H9 (cell line): ENCODE results near the gene CHSY3. TPM values are rescaled to one million over a fixed set of nuclear protein-coding genes. Genes with fewer than 3 reads are reported as not detected.

Experiments
- DNase-seq: peaks from one replicate; pipeline ENCODE4 v3.0.0-alpha.2; 2017
- H2AFZ ChIP-seq: one replicate; pipeline ENCODE4 v1.6.1; 2013; ENCODE audit warnings: mild to moderate bottlenecking, low read length, control low read depth, moderate library complexity
- H2AK5ac ChIP-seq: 2 replicates; pipeline ENCODE4 v1.6.1; 2013; ENCODE audit warnings: low read length, control low read depth, mixed read lengths; ENCODE audit not compliant: insufficient read length
- H2BK120ac ChIP-seq: one replicate; pipeline ENCODE4 v1.6.1; 2013; ENCODE audit warnings: low read depth, mild to moderate bottlenecking, low read length, control low read depth, inconsistent platforms; ENCODE audit not compliant: poor library complexity, severe bottlenecking
- H2BK12ac ChIP-seq: 2 replicates; pipeline ENCODE4 v1.6.1; 2013; ENCODE audit warnings: low read length, control low read depth, mixed read lengths, low read depth; ENCODE audit not compliant: insufficient read length
- H2BK15ac ChIP-seq: 2 replicates; pipeline ENCODE4 v1.6.1; 2013; ENCODE audit warnings: low read depth, low read length, control low read depth
- H2BK20ac ChIP-seq: one replicate; pipeline ENCODE4 v1.6.1; 2013; ENCODE audit warnings: low read depth, mild to moderate bottlenecking, low read length, control low read depth, inconsistent platforms; ENCODE audit not compliant: poor library complexity, severe bottlenecking
- H2BK5ac ChIP-seq: 2 replicates; pipeline ENCODE4 v1.6.1; 2013; ENCODE audit warnings: low read length, control low read depth, mixed read lengths; ENCODE audit not compliant: insufficient read length
- H3K14ac ChIP-seq: 2 replicates; pipeline ENCODE4 v1.6.1; 2013; ENCODE audit warnings: low read length, control low read depth; ENCODE audit not compliant: insufficient read depth
- H3K18ac ChIP-seq: 2 replicates; pipeline ENCODE4 v1.6.1; 2013; ENCODE audit warnings: low read depth, mild to moderate bottlenecking, mixed read lengths, low read length, control low read depth; ENCODE audit not compliant: insufficient read length
- H3K23ac ChIP-seq: 2 replicates; pipeline ENCODE4 v1.6.1; 2013; ENCODE audit warnings: low read length, control low read depth, mixed read lengths, low read depth; ENCODE audit not compliant: insufficient read length
- H3K23me2 ChIP-seq: 2 replicates; pipeline ENCODE4 v1.6.1; 2013; ENCODE audit warnings: low read depth, mild to moderate bottlenecking, mixed read lengths, low read length, control low read depth; ENCODE audit not compliant: insufficient read length, poor library complexity, severe bottlenecking
- H3K27ac ChIP-seq: 2 replicates; pipeline ENCODE4 v1.5.1; 2013; ENCODE audit warnings: low read length, control low read depth, mixed read lengths, low read depth; ENCODE audit not compliant: insufficient read length
- H3K27me3 ChIP-seq: 2 replicates; pipeline ENCODE4 v1.6.1; 2013; ENCODE audit warnings: low read length, control low read depth, inconsistent platforms; ENCODE audit not compliant: insufficient read depth
- H3K4ac ChIP-seq: 2 replicates; pipeline ENCODE4 v1.6.1; 2013; ENCODE audit warnings: low read depth, mild to moderate bottlenecking, control low read depth, inconsistent platforms, low read length, moderate library complexity
- H3K4me1 ChIP-seq: 2 replicates; pipeline ENCODE4 v1.6.1; 2013; ENCODE audit warnings: low read length, control low read depth, inconsistent platforms; ENCODE audit not compliant: insufficient read depth
- H3K4me2 ChIP-seq: 2 replicates; pipeline ENCODE4 v1.6.1; 2013; ENCODE audit warnings: low read length, control low read depth, mixed read lengths; ENCODE audit not compliant: insufficient read length, insufficient read depth
- H3K56ac ChIP-seq: 2 replicates; pipeline ENCODE4 v1.6.1; 2013; ENCODE audit warnings: low read depth, mild to moderate bottlenecking, mixed read lengths, low read length, control low read depth; ENCODE audit not compliant: insufficient read length
- H3K79me1 ChIP-seq: 2 replicates; pipeline ENCODE4 v1.6.1; 2013; ENCODE audit warnings: low read depth, mild to moderate bottlenecking, moderate library complexity, low read length, control low read depth, inconsistent platforms; ENCODE audit not compliant: insufficient read depth, poor library complexity, severe bottlenecking
- H3K79me2 ChIP-seq: 2 replicates; pipeline ENCODE4 v1.6.1; 2013; ENCODE audit warnings: low read length, control low read depth, inconsistent platforms; ENCODE audit not compliant: insufficient read depth
- H3K9ac ChIP-seq: 2 replicates; pipeline ENCODE4 v1.6.1; 2013; ENCODE audit warnings: low read length, control low read depth, mixed read lengths; ENCODE audit not compliant: insufficient read length; ENCODE audit errors: extremely low read depth
- H3K9me3 ChIP-seq: one replicate; pipeline ENCODE4 v1.6.1; 2013; ENCODE audit warnings: low read depth, low read length, inconsistent platforms; ENCODE audit not compliant: control insufficient read depth
- H3T11ph ChIP-seq: one replicate; pipeline ENCODE4 v1.6.1; 2013; ENCODE audit warnings: mild to moderate bottlenecking, low read length, control low read depth, inconsistent platforms
- H4K20me1 ChIP-seq: one replicate; pipeline ENCODE4 v1.6.1; 2013; ENCODE audit not compliant: control insufficient read depth, insufficient read length, insufficient read depth
- H4K5ac ChIP-seq: 2 replicates; pipeline ENCODE4 v1.6.1; 2013; ENCODE audit warnings: low read depth, mild to moderate bottlenecking, mixed read lengths, low read length, control low read depth; ENCODE audit not compliant: insufficient read length
- H4K8ac ChIP-seq: replicated peaks from 2 replicates; pipeline ENCODE4 v1.6.1; 2013; ENCODE audit warnings: low read length, control low read depth, mixed read lengths, low read depth; ENCODE audit not compliant: insufficient read length
- H4K91ac ChIP-seq: 2 replicates; pipeline ENCODE4 v1.6.1; 2013; ENCODE audit warnings: low read depth, mild to moderate bottlenecking, moderate library complexity, mixed read lengths, low read length, control low read depth; ENCODE audit not compliant: insufficient read length
- H3K27ac Mint-ChIP-seq, 3 experiments: 2 replicates in 2 of 3; 3 replicates in 1 of 3; pipeline ENCODE4 v1.8.0; 2020 to 2021; ENCODE audit warnings: mixed read lengths in 3 of 3, mild to moderate bottlenecking in 1 of 3, moderate library complexity in 1 of 3
- H3K27me3 Mint-ChIP-seq: 2 replicates; pipeline ENCODE4 v1.8.0; 2021; ENCODE audit warnings: low read depth, mild to moderate bottlenecking, moderate library complexity, mixed read lengths
- H3K36me3 Mint-ChIP-seq, 3 experiments: 2 replicates in 2 of 3; 3 replicates in 1 of 3; pipeline ENCODE4 v1.8.0; 2020 to 2021; ENCODE audit warnings: low read depth in 3 of 3, mixed read lengths in 3 of 3; ENCODE audit not compliant: insufficient read depth in 1 of 3
- H3K4me1 Mint-ChIP-seq, 2 experiments: 2 replicates each; pipeline ENCODE4 v1.8.0; 2020; ENCODE audit warnings: mixed read lengths in 2 of 2
- H3K4me3 Mint-ChIP-seq, 2 experiments: 2 replicates in 1 of 2; 3 replicates in 1 of 2; pipeline ENCODE4 v1.8.0; 2020 to 2021; ENCODE audit warnings: mild to moderate bottlenecking in 2 of 2, mixed read lengths in 2 of 2, moderate library complexity in 1 of 2
- H3K9me3 Mint-ChIP-seq, 2 experiments: 2 replicates in 1 of 2; 3 replicates in 1 of 2; pipeline ENCODE4 v1.8.0; 2020; ENCODE audit warnings: mild to moderate bottlenecking in 2 of 2, mixed read lengths in 2 of 2, moderate library complexity in 1 of 2
- total RNA-seq: library from RNA; stranded (reverse); gene quantifications from 2 replicates; pipeline ENCODE4 v1.2.1, GENCODE V29; 2021
- TF ChIP-seq, protein P1 (sequence below): fragments of 200-600 bp; sonication (generic); conservative IDR thresholded peaks from 3 replicates; pipeline ENCODE4 v1.8.0; 2021; ENCODE audit warnings: antibody characterized with exemption, mild to moderate bottlenecking

Gene CHSY3
- total RNA-seq, 1 experiment from 2014 or later, result 0.37 TPM

DNA sequence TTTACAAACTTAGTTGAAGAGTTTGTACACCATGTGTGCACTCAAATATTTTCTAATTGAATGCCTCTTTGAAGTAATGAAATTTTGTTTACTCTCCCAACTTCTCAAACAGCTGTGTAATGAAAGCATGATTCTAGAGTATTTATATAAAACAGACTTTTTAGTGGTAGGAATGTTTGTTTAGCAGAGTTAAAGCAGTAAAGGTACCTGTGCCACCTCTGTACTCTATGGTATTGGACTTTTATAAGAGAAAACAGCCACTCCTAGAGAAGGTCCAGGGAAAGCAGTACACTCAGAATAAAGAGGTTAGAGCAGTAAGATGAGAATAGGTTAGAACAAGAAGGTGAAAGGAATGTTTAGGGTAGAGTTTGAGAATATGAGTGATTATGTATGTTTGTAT, 163.1 kb downstream of the CHSY3 start:
- no peaks in the 10 kb centered on the region for H3K4me1 Mint-ChIP-seq
- no peak overlapping the region for H3K14ac ChIP-seq
- no peaks in the 10 kb centered on the region for H3K27me3 Mint-ChIP-seq

More for the DNA sequence above, 163.1 kb downstream of the CHSY3 start:
- H3K27ac ChIP-seq, result no peak overlapping the region
- H3K23ac ChIP-seq, result no peak overlapping the region
- no peaks in the 10 kb centered on the region for H4K20me1 ChIP-seq
- TF ChIP-seq, protein P1, sequence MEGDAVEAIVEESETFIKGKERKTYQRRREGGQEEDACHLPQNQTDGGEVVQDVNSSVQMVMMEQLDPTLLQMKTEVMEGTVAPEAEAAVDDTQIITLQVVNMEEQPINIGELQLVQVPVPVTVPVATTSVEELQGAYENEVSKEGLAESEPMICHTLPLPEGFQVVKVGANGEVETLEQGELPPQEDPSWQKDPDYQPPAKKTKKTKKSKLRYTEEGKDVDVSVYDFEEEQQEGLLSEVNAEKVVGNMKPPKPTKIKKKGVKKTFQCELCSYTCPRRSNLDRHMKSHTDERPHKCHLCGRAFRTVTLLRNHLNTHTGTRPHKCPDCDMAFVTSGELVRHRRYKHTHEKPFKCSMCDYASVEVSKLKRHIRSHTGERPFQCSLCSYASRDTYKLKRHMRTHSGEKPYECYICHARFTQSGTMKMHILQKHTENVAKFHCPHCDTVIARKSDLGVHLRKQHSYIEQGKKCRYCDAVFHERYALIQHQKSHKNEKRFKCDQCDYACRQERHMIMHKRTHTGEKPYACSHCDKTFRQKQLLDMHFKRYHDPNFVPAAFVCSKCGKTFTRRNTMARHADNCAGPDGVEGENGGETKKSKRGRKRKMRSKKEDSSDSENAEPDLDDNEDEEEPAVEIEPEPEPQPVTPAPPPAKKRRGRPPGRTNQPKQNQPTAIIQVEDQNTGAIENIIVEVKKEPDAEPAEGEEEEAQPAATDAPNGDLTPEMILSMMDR, result no peak
- no peaks in the 10 kb centered on the region for H3K79me1 ChIP-seq
- no peak overlapping the region for H3K4me2 ChIP-seq
- Mint-ChIP-seq H3K4me3 (no peak overlapping the region), H3K27ac (no peak overlapping the region), H3K9me3 (no peaks in the 10 kb centered on the region), H3K36me3 (no peaks in the 10 kb centered on the region)
- H4K91ac ChIP-seq, result no peak overlapping the region
- no peak overlapping the region for H4K5ac ChIP-seq
- H3K9ac ChIP-seq, result no peak overlapping the region
- H3K79me2 ChIP-seq, result no peaks in the 10 kb centered on the region
- H3K4ac ChIP-seq, result no peak overlapping the region
- H2BK12ac ChIP-seq, result no peak overlapping the region
- no peak overlapping the region for H3K18ac ChIP-seq
- no peak overlapping the region for H3K56ac ChIP-seq
- H3K27me3 ChIP-seq, result no peaks in the 10 kb centered on the region
- no peak overlapping the region for H2BK120ac ChIP-seq
- no peak overlapping the region for H3T11ph ChIP-seq
- no peak overlapping the region for H2BK5ac ChIP-seq
- H2AK5ac ChIP-seq, result no peak overlapping the region
- no peak overlapping the region for H4K8ac ChIP-seq
- H2AFZ ChIP-seq, result no peak overlapping the region
- DNase-seq, result no peak
- no peak overlapping the region for H2BK15ac ChIP-seq
- H2BK20ac ChIP-seq, result no peak overlapping the region
- H3K9me3 ChIP-seq, result no peaks in the 10 kb centered on the region
- H3K4me1 ChIP-seq, result no peaks in the 10 kb centered on the region
- no peaks in the 10 kb centered on the region for H3K23me2 ChIP-seq
